ENCODE measurements around the gene SMU1.
A peak's percentile ranks its signal among the peaks of the same experiment; 100 is the strongest.

The SMU1 gene

DNA sequence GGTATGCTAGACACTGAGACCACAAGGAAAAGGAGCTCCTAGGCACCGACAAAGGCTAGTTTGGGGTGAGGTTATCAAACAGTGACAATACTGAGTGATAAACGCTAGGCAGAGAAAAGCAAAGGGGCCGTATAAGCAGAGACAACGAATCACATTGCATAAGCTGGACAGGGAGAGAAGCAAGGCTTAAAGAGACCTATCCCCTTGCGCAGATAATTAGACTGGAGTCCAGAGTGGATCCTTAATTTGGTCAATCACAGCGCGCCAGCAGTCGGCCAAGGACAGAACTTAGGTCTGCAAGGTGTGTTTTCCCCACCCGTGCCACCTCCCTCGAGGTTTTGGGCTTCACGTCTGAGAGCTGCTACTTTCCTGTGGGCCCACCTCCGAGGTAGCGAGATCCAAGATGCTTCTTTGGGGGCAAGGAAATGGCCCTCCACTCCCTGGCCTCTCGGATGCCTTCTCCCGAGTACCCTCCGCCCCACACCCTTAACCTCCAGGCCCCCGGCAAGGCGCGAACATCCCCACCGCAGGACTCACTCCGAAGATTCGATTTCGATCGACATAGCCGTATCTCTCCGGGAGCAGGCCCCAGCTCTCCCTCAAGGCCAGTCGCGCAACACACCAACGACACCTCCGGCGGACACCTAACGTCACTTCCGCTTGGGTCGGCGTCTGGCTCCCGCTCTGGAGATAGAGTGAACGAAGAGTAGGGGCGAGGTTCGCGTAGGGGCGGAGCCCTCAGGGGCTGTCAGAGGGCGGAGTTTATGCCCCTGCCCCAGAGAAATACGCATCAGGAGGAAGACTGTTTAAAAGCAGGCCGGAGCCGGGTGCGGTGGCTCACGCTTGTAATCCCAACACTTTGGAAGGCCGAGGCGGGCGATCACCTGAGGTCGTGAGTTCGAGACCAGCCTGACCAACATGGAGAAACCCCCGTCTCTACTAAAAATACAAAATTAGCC, at the start of gene SMU1:
Gene SMU1 (minus strand): TSS at position 629 of the 959 bp plus-strand sequence. CDS start 66 bp downstream, at position 563.
- DNase-seq, result peak; percentile 87

DNA sequence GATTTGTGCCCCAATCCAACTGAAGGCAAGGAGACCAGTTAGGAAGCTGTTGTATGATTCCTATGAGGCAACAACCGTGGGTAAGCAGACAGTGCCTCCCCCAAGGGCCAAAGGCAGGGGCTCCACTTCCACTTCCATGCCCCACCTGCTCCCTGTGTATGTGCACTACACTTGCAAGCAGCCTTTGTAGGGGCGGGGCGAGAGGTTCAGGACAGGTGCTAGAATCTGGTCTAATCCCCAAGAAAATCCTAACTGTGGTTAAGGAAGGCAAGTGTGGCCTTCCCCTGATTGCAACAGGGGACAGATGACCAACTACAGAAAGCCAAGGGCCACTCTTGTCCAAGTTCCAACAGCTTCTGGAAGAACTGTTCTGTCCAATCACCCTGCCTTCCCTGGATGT, 49.0 kb upstream of the SMU1 start:
- DNase-seq, result no peak

GRCh38 chr9:33124751-33125381, 48.4 kb upstream of the SMU1 start:
- DNase-seq, result no peak

- no peak for DNase-seq
Observed at GRCh38 chr9:33124046-33124445, 47.6 kb upstream of the SMU1 start.

- DNase-seq, result no peak
Observed at GRCh38 chr9:33123407-33124031, 47.0 kb upstream of the SMU1 start.

DNA sequence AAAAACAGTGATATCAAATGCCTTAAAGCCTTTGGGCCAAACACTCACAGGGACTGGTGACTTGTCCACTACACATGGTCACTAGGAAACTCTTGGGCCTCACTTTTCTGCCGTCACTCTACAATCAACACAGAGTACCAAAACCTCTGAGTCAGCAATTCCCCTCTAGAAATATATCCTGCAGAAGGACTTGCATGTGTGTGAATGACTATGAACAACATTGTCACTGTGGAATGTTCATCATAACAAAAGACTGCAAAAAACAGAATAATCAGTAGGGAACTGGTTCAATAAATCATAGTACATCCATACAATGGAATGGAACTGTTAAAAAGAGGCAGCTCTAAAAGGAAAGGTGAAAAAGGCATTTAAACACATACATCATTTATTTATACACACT, 44.1 kb upstream of the SMU1 start:
- DNase-seq, result no peak

DNA sequence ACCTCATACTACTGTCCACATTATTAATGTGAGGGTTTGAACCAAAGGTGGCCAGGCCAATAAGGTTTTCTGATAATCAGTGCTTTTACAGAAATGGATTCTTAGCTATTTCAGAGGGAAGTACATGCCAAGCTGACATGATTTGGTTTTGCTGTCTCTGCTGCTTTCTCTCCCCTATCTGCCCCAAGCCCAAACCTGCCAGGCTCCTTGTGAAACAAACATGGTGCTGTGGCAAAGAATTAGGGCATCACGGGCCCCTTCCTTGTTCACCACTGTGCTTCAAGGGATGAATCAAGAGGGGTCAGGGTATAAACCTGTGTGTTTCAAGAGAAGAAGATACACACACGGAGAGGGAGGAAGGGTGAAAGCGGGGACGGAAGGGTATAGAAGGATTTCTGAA, 41.3 kb upstream of the SMU1 start:
- DNase-seq, result no peak

DNA sequence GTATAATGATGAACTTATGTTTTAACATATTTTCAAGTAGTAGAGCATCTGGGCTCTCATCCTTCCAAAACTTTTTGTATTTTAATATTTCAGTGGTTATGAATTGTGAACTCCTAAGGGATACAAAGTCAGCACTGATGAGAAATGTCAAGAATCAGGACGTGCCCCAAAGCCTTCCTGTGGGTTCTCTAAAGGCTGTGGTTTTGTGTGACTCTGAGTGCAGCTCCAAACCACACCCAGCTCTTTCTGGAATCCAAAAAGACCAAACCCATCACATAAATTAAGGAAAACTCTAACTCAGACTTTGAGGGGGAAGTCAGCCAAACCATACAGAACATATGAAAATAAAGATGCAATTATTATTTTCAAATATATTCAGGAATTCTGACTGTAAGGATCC, 40.8 kb upstream of the SMU1 start:
- no peak for DNase-seq

GRCh38 chr9:33116860-33117259, 40.4 kb upstream of the SMU1 start:
- no peak for DNase-seq

GRCh38 chr9:33114746-33115145, 38.3 kb upstream of the SMU1 start:
- DNase-seq, result no peak

DNA sequence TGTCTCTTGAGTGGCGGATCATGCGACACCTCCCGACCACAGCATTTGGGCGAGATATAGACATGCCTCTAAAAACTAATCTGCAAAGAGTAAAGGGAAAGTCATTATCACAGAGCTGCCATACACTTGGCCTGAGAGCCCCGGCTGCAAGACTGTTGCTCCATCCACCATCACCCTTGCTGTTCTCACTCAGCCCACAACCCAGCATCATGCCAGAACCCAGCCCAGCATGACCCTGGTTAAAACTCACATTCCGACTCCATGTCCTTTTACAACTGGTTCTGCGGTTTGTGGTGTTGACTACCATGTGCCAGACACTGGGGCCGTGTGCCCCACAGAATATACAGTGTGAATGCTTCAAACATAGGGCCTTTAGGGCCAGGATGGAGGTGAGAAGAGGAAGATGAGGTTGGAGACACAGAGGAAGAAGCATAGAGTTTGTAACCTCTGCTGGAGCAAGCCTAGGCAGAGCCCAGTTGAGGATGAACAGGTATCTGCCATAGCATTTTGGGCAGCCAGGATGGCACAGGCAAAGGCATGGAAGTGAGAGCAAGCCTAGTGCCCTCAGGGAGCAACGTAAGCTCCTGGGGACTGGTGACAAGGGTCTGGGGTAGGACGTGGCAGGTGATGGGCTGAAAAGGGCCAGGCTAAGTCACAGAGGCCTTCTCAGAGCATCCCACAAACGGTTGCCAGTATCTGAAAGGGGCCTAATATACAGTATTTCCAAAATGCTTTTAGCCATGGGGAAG, 37.5 kb upstream of the SMU1 start:
- no peak for DNase-seq

- no peak for DNase-seq
Observed at GRCh38 chr9:33112094-33112493, 35.6 kb upstream of the SMU1 start.

- DNase-seq, result no peak
Observed at GRCh38 chr9:33111631-33112030, 35.2 kb upstream of the SMU1 start.

GRCh38 chr9:33110686-33111085, 34.2 kb upstream of the SMU1 start:
- DNase-seq, result no peak

DNA sequence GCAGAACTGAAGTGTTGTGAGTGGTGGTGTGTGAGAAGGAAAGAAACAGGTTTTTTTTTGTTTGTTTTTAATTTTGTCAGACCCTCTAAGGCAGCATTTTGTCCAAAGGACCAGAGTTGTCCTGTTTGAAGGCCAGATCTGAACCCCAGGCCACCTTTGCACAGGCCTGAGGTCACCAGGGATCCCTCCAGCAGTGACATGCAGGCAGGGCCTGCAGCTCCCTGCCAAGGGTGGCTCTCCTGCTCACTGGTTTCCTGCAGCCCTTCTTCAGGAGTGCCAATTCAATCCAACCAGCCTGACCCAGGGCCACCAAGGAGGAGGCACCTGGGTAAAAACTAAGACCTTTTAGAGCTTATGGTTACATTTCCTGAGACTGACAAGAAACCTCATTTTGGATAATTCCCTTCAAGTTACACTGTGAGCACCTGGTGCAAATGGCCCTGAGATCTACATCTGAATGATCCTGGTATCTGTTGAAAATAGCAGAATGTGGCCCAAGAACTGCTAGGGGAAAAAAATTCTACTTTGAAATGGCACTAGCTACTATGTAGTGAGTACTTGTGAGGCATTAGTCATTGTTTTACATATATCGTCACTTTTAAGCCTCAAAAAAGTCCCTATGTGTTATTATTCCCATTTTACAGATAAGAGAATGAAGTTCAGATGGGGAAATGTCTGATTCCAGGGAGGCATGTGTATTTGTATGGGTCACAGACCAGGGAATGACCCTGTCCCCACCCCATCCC, 33.5 kb upstream of the SMU1 start:
- DNase-seq, result no peak

GRCh38 chr9:33109097-33109496, 32.6 kb upstream of the SMU1 start:
- no peak for DNase-seq

DNA sequence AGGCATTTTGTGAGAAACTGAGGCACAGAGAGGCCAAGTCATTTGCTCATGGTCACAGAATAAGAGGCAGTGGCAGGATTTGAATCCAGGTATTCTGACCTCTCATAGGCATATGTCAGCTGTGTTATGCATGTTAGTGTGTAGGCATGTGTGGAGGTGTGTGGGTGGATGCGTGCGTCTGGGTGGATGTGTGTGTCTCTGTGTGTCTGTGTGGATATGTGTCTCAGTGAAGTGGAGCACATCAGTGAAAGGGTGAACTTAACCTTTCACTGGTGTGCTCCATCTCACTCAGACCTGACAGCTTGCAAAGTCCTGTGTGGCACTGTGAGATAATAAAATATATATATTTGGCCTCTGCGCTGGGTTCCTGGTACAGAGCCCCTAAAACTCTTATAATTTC, 32.0 kb upstream of the SMU1 start:
- DNase-seq, result no peak

GRCh38 chr9:33107762-33108161, 31.3 kb upstream of the SMU1 start:
- DNase-seq, result no peak

- DNase-seq, result no peak
Observed at GRCh38 chr9:33106827-33107621, 30.6 kb upstream of the SMU1 start.

- no peak for DNase-seq
Observed at GRCh38 chr9:33106372-33106771, 29.9 kb upstream of the SMU1 start.

- DNase-seq, result no peak
Observed at GRCh38 chr9:33105959-33106358, 29.5 kb upstream of the SMU1 start.

DNA sequence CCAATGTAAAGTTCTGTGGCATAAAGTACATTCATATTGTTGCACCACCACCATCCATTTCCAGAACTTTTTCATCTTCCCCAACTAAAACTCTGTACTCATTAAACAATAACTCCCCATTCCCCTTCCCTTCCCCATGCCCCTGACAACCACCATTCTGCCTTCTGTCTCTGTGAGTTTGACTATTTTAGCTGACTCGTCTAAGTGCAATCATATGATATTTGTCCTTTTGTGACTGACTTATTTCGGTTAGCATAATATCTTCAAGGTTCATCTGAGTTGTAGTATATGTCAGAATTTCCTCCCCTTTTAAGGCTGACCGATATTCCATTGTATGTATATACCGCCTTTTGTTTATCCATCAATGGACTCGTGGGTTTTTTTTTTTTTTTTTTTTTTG, 29.0 kb upstream of the SMU1 start:
- DNase-seq, result no peak
